GM21619 (cell line): ENCODE measurements around the gene PLCG1.
"Not testable (repeated sequence)": the region's sequence is repeated elsewhere in the genome, so short reads cannot be mapped to it uniquely, and the experiment has no call there.

Source experiments
- ATAC-seq: cut with Tn5 transposase; IDR thresholded peaks from one replicate; pipeline ENCODE4 v1.9.1; 2021; ENCODE audit not compliant: unreplicated experiment

The PLCG1 gene

GRCh38 chr20:41136680-41137613 lies at the start of gene PLCG1:
Gene PLCG1, plus strand, starts transcription at chr20:41137543. Its CDS starts 99 bp downstream, at chr20:41137642.
- ATAC-seq: peak; percentile 52

- no peak for ATAC-seq
Measured at GRCh38 chr20:41087777-41088176, 49.6 kb upstream of the PLCG1 start.

- ATAC-seq: no peak
Measured at GRCh38 chr20:41089555-41089954, 47.8 kb upstream of the PLCG1 start.

- ATAC-seq: no peak
Measured at GRCh38 chr20:41091927-41092326, 45.4 kb upstream of the PLCG1 start.

- ATAC-seq: no peak
Measured at GRCh38 chr20:41094353-41095055, 42.8 kb upstream of the PLCG1 start.

DNA sequence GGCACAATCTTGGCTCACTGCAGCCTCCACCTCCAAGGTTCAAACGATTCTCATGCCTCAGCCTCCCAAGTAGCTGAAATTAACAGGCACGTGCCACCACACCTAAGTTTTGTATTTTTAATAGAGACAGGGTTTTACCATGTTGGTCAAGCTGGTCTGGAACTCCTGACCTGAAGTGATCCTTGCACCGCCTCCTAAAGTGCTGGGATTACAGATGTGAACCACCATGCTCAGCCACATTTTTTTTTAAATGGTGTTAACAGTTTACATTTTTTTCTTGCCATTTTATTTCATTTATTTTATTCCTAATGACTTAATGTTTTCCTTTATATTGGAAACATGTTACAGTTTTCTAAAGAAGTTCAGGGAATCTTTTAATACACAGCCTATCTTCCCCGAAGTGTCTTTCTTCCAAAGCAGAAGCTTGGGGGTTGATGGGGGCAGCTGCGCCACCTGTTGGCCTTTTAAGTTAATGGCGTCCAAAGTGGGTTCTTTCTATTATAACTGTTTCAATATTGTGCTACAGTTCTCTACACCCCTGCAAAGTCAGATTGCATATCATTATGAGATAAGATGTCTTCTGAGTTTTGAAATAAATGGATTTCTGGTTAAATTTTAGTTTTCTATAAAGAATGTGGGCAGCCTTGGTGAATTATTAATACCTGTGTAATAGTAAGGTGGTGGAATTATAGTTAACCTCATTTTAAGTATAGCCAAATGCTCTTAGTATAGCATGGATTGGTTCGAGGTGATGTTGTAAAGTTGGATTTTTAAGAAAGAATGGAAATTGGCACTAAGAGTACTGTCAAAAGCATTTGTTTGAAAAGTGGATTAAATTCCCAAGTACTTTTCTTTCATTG lies 42.0 kb upstream of the PLCG1 start:
- peak; percentile 52 for ATAC-seq

DNA sequence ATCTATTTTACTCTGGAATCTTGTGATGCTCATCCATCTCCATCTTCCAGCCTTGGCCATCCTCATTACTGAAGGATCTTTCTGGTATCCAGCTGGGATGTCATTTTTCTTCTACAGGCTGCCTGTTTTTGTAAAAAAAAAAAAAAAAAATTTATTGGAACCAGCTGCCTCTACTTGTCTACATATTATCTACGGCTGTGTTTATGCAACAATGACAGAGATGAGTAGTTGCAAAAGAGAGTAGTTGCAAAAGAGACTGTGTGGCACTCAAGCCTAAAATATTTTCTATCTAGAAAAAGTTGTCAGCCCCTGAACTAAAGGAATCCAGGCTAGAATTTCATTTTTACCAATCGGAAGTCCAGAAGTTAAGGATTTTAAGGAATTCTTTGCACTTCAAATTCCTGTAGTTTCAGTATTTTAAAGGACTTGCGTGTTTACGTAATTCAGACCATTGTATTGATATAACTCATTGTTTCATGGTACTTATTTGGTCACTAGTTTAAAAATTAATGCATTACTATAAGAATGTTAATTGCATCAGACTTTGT lies 38.6 kb upstream of the PLCG1 start:
- no peak for ATAC-seq

- no peak for ATAC-seq
Measured at GRCh38 chr20:41100001-41100480, 37.3 kb upstream of the PLCG1 start.

DNA sequence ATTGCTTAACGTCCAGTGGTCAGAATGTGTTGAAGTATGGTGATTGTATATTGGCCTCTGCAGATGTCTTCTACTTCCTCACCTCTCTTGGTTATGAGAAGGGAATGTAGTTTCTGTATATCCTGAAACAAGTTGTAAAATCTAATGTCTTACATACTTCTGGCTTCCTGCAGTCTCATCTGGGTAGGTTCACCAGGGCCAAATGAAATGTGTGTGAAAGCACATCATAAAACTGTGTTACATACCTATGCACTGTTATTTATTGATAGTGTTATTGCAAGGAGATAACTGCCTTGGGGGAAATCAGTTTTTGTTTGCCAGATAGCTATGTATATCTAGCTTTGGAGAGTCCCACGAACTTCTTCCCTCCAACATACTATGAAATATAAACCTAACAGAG lies 35.7 kb upstream of the PLCG1 start:
- no peak for ATAC-seq

DNA sequence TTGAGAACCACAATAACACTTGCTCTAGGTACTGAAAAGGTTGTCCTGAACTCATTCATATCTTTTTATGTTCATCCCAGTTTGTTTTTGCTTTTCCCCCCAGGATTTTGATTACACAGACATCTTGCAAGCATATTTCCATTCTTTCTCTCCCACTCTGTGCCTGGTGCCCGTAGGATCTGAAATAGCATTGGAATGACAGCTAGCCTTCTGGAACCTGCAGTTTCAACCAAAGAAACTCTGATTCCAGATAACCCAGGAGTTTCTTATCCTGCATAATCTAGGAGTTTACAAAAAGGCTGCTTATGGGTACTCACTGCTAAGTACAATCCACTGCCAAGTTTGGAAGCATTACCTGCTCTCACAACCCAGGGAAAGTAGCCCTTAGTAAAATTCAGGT lies 28.8 kb upstream of the PLCG1 start:
- no peak for ATAC-seq

DNA sequence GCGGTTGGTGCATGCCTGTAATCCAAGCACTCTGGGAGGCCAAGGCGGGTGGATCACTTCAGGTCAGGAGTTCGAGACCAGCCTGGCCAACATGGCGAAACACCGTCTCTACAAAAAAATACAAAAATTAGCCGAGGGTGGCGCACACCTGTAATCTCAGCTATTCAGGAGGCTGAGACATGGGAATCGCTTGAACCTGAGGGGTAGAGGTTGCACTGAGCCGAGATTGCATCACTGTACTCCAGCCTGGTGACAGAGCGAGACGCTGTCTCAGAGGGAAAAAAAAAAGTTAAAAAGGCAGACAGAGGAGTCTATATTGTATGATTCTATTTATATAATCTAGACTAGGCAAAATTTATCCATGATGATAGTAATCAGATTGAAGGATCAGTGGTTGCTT lies 27.3 kb upstream of the PLCG1 start:
- ATAC-seq: no peak

DNA sequence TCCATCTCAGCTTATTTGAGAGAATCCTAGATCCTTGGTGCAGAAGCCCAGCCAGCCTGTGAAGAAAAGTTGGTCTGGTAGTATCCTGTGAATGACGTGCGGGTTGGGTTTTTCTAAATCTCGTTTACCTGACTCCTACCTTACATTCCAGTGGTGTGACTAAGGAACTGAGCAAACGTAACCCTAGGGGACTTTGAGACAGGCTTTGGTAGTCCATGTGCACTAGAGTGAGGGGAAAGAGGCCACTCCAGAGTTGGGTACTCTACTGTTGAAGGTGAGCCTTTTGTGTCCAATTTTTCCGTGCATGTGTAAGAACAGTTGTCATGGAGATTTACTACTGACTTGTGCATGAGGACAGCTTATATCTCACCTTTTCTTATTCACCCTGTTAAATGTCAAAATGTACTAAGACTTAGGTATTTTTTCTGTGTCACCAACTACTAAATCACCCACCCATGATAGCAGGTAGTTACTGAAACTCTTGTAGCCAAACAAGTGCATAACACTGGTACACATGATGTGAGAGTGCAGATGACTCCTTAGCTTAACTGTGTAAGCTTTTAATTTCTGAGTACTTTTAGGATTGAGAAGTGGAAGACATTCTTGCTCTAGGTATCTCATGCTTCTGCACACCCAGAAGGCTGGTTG lies 26.3 kb upstream of the PLCG1 start:
- no peak for ATAC-seq

GRCh38 chr20:41111578-41111951 lies 25.8 kb upstream of the PLCG1 start:
- no peak for ATAC-seq

- no peak for ATAC-seq
Measured at GRCh38 chr20:41116282-41116956, 20.9 kb upstream of the PLCG1 start.

DNA sequence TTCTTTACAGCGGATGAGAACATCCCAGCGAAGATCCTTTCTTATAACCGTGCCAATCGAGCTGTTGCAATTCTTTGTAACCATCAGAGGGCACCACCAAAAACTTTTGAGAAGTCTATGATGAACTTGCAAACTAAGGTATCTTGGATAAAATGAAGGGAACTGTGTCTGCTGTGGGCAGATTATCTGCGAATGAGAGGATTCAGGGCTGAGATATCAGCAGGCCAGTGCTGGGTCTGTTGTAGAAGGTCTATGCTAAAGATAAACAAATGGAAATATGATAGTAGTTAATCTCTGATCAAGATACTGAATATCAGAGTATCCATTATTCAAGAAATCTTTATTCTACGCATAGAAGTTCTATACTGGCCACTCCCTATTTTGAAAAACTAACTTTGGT lies 19.2 kb upstream of the PLCG1 start:
- ATAC-seq: not testable (repeated sequence)

DNA sequence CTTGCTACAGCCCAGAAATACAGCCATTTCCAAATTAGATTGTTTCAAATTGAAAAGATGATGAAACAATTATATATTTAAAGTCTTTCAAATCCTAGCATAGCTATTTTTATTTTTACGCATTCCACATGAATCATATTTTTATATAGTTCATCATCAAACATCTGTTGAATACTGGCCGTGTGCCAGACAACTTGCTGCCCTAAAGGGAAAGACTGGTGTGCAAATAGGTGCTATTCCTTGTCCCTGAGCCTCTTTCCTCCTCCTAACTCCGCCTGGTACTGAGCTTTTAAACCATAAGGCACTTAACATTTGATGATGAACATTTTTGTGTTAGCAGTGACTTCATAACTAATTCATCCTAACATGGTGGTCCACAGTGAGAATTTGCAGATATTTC lies 18.7 kb upstream of the PLCG1 start:
- no peak for ATAC-seq

GRCh38 chr20:41119614-41120561 lies 17.5 kb upstream of the PLCG1 start:
- ATAC-seq: no peak

- no peak for ATAC-seq
Measured at GRCh38 chr20:41121399-41121798, 15.9 kb upstream of the PLCG1 start.

- ATAC-seq: no peak
Measured at GRCh38 chr20:41123631-41124030, 13.7 kb upstream of the PLCG1 start.
